Midbrain (tissue), 1 donor: ENCODE measurements around the gene RARB.

Experiments used
- DNase-seq: peaks from one replicate; lab custom pipeline; 2025; lab: John Stamatoyannopoulos, UW

The RARB gene

GRCh38 chr3:25604107-25604805 is 176.2 kb downstream of the RARB start:
- no peak for DNase-seq

GRCh38 chr3:25610167-25610566 is 182.1 kb downstream of the RARB start:
- no peak for DNase-seq

GRCh38 chr3:25610779-25611178 is 182.7 kb downstream of the RARB start:
- no peak for DNase-seq

GRCh38 chr3:25611193-25611592 is 183.1 kb downstream of the RARB start:
- DNase-seq, result no peak

GRCh38 chr3:25618028-25618427 is 190.0 kb downstream of the RARB start:
- DNase-seq, result no peak

GRCh38 chr3:25619382-25619781 is 191.3 kb downstream of the RARB start:
- DNase-seq, result no peak

- DNase-seq, result no peak
Observed at GRCh38 chr3:25620493-25620892, 192.4 kb downstream of the RARB start.

GRCh38 chr3:25621087-25621486 is 193.0 kb downstream of the RARB start:
- DNase-seq, result no peak

- DNase-seq, result no peak
Observed at GRCh38 chr3:25631989-25632388, 203.9 kb downstream of the RARB start.

- DNase-seq, result no peak
Observed at GRCh38 chr3:25633919-25634318, 205.9 kb downstream of the RARB start.

GRCh38 chr3:25635038-25635437 is 207.0 kb downstream of the RARB start:
- no peak for DNase-seq
